ENCODE results near the gene KCNQ1OT1.

The KCNQ1OT1 gene

GRCh38 chr11:2745511-2745910 is 45.7 kb upstream of the KCNQ1OT1 start:
- no peaks in the 10 kb centered on the region for H3K36me3 ChIP-seq (ENCODE audit: control insufficient read depth in 2 of 2, insufficient read depth in 1 of 2, low read length in 2 of 2)
- ChIA-PET CTCF (interaction anchor here (0.6 kb wide), 1 partner anchor 213 kb away, joined by 3 read pairs; no protein-coding TSS in a partner anchor), POLR2A (no interaction called here)
- no peak for TF ChIP-seq ZSCAN5A (tag by site-specific recombination; IDR thresholded peaks at IDR 0.05)
- no peak for TF ChIP-seq ZNF776 (tag by site-specific recombination; IDR thresholded peaks at IDR 0.05; ENCODE audit: borderline replicate concordance)
- no peak for TF ChIP-seq HOXD13 (CRISPR knock-in tag; IDR thresholded peaks at IDR 0.05; ENCODE audit: borderline replicate concordance)
- TF ChIP-seq ZNF37A (tag by site-specific recombination; IDR thresholded peaks at IDR 0.05), result no peak
- TF ChIP-seq ZNF324 (tag by site-specific recombination; IDR thresholded peaks at IDR 0.05), result no peak
- no peak for TF ChIP-seq ZEB2 (tag by site-specific recombination; IDR thresholded peaks at IDR 0.05)
- TF ChIP-seq ZNF518A (tag by site-specific recombination; conservative IDR thresholded peaks at IDR 0.05; ENCODE audit: low read depth), result no peak
- no peak for TF ChIP-seq REST (tag by site-specific recombination; IDR thresholded peaks at IDR 0.05)
- no peak for TF ChIP-seq PATZ1 (tag by site-specific recombination; IDR thresholded peaks at IDR 0.05)
- TF ChIP-seq IKZF3 (tag by site-specific recombination; IDR thresholded peaks at IDR 0.05), result no peak
- no peak for TF ChIP-seq ZFP69B (tag by site-specific recombination; IDR thresholded peaks at IDR 0.05)
- no peak for TF ChIP-seq ZFP37 (tag by site-specific recombination; IDR thresholded peaks at IDR 0.05)
- no peak for TF ChIP-seq TRIM28 (IDR thresholded peaks at IDR 0.05; ENCODE audit: borderline replicate concordance, low read length)
- TF ChIP-seq ZNF202 (tag by site-specific recombination; IDR thresholded peaks at IDR 0.05; ENCODE audit: borderline replicate concordance), result no peak
- no peak for TF ChIP-seq ZBTB7A (tag by site-specific recombination; IDR thresholded peaks at IDR 0.05; ENCODE audit: low read depth)
- H3K4me1 ChIP-seq (ENCODE audit: control insufficient read depth, insufficient read depth, low read length), result no peaks in the 10 kb centered on the region
- no peaks in the 10 kb centered on the region for H3K9me3 ChIP-seq (ENCODE audit: control insufficient read depth, insufficient read depth, low read depth, low read length)
- H3K27ac ChIP-seq (ENCODE audit: extremely low read depth, low read depth, low read length), result no peak overlapping the region
- no peak overlapping the region for H3K4me3 ChIP-seq (ENCODE audit: low read depth, low read length)

Measured in HEK293 (cell line).